Fibroblast of mammary gland (primary cell): ENCODE measurements around the gene SNX8.

Experiments used
- DNase-seq: peaks from one replicate; pipeline ENCODE4 v3.0.0-alpha.2; 2010; ENCODE audit warnings: low read depth
- H3K4me3 ChIP-seq: 2 replicates; pipeline ENCODE4 v1.5.1; 2011; ENCODE audit warnings: low read depth, mild to moderate bottlenecking, low read length, moderate library complexity; ENCODE audit not compliant: control insufficient read depth
- CTCF ChIP-seq: conservative IDR thresholded peaks from 2 replicates; pipeline ENCODE4 v1.5.1; 2011; ENCODE audit warnings: low read depth, low read length, inconsistent platforms; ENCODE audit not compliant: control insufficient read depth, insufficient read depth

SNX8 gene

GRCh38 chr7:2263176-2263575, 51.1 kb downstream of the SNX8 start:
- no peak for DNase-seq

GRCh38 chr7:2261611-2262010, 52.6 kb downstream of the SNX8 start:
- DNase-seq: no peak
- no peak for TF ChIP-seq CTCF
- no peak overlapping the region for H3K4me3 ChIP-seq

More at GRCh38 chr7:2263176-2263575, 51.1 kb downstream of the SNX8 start:
- TF ChIP-seq CTCF: no peak
- H3K4me3 ChIP-seq: no peak overlapping the region

- TF ChIP-seq CTCF: no peak
- no peak overlapping the region for H3K4me3 ChIP-seq
- no peak for DNase-seq
Measured at GRCh38 chr7:2260820-2261219, 53.4 kb downstream of the SNX8 start.

GRCh38 chr7:2259480-2259879, 54.8 kb downstream of the SNX8 start:
- TF ChIP-seq CTCF: no peak
- DNase-seq: no peak
- H3K4me3 ChIP-seq: no peak overlapping the region

GRCh38 chr7:2258661-2259365, 55.4 kb downstream of the SNX8 start:
- DNase-seq: no peak
- TF ChIP-seq CTCF: no peak
- no peak overlapping the region for H3K4me3 ChIP-seq

GRCh38 chr7:2257651-2258050, 56.6 kb downstream of the SNX8 start:
- TF ChIP-seq CTCF: no peak
- H3K4me3 ChIP-seq: no peak overlapping the region
- DNase-seq: no peak
